Hematopoietic multipotent progenitor cell treated with erythropoietin and hydrocortisone succinate and interleukin-3 and kit ligand, for 15 days (in vitro differentiated cells): ENCODE results near the gene GRM1.
"Not testable (repeated sequence)": the region's sequence is repeated elsewhere in the genome, so short reads cannot be mapped to it uniquely, and the experiment has no call there.

Source experiments
- DNase-seq: peaks from one replicate; pipeline ENCODE4 v3.0.0-alpha.2; 2015; ENCODE audit warnings: low spot score

GRM1 gene

DNA sequence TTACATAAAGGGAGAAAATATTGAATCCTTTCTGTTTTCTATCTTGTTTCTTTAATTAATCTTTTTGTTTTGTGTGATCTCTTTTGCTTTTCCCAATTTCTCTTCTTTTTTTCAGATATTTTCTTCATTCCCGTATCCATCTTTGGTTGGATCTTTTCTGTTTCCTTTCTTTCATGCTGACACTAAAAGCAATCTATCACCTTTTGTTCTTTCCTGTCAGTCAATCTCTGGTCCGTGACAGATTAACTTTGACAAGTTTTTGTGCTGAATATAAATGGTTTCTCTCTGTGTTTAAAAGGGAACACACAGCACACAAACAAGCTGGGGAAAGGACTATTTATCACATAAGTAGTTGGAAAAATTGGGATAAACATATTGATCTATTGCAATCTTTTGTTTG, 162.8 kb downstream of the GRM1 start:
- no peak for DNase-seq

- DNase-seq = no peak
Observed at GRCh38 chr6:146194434-146194833, 165.6 kb downstream of the GRM1 start.

DNA sequence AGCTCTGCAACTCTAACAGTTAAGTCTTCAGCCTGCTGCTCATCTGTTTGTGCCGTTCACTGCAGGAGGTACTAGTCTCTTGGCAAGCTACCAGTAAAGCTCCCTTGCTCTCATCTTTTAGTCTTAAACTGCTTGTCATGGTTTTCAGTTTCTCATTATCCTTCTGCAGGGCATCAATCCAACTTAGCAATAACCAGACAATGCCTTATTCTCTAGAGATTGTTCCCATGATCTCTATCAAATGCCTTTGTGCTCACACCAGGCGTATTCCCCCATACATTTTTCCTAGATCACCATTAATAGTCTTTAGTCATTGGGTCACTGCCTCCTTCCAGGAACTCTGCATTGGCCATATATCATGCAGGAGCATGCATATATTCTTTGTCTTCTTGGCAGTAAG, 171.3 kb downstream of the GRM1 start:
- no peak for DNase-seq

GRCh38 chr6:146202570-146202969, 173.7 kb downstream of the GRM1 start:
- DNase-seq = no peak

DNA sequence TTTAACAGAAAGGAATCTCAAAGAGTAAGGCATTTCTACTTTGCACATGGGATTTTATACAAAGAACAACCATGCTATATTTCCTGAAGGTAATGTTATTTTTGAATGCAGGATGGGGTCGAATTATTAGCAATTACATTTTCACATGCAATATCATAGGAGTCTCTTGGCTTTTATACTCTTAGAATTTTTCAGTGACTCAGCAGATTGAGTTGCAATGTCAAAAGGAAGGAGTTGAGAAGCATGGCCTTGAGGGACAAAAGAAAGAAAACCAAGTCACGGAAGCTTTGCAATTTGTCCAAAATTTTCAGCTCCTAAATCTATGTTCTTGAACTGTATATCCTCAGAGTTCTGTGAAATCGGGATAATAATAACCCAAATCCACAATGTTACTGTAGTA, 181.1 kb downstream of the GRM1 start:
- DNase-seq = no peak

DNA sequence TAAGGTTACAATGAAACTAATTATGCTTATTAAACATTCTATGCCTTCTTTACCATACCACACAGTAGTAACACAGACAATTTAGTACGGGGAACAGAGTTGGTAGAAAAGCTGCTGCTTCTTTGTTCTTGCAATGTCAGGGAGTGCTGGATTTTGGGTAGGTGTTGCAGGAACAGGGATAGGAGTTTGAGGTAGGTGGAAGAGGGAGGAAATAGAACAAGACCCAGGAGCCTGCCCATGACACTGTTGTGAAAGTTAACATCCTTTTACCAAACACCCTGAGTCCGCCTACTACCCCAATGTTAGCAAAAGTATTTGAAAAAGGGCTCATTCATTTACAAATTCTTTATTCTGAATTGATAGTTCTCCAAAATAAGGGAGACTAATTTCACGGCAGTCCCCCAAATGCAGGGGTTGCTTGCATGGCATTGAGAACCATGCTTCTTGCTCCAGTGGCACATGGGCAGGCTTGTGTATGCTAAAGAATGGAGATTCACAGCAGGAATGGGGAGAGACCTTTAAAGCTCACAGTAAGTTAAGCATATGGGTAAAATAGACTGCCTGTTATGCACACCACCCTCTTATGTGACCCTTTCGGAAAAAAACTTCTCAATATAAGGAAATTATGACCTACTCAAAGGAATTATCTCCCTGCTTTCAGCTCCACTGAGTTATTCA, 181.7 kb downstream of the GRM1 start:
- DNase-seq = no peak

DNA sequence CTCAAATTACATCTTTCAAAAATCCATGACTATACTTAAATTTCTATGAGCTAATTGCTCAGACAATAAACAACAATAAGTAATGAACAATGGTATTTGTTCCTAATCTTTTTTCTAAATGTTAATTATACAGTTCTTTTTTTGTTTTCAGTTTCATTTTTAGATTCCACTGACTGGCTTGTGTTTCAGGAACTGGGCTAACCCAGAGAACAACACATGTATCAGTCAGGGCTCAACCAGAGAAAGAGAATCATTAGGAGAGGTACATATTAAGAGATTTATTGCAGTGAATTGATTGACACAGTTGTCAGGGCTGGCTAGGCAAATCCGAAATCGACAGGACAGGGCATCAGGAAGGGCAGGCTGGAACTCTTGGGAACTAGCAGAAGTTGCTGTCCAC, 182.8 kb downstream of the GRM1 start:
- DNase-seq = no peak

- DNase-seq = no peak
Observed at GRCh38 chr6:146212781-146213180, 183.9 kb downstream of the GRM1 start.

DNA sequence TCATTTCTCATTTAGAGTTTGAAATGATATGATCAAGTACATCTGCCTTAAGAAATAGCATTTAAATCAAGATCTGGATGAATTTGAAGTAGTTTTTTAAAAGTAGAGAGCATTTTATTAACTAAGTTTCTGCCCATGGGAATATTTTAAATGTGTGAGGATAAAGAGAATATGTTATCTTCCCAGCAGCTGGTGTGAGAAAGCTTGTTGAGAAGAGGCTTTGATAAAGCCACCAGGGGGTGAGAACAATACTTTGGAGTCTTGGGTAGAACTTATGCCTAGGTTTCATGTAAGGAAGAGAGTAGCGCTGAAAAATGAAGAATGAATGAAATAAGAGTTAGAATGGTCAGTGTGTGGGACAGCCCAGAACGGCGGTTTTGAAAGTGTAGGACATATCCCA, 190.2 kb downstream of the GRM1 start:
- no peak for DNase-seq

DNA sequence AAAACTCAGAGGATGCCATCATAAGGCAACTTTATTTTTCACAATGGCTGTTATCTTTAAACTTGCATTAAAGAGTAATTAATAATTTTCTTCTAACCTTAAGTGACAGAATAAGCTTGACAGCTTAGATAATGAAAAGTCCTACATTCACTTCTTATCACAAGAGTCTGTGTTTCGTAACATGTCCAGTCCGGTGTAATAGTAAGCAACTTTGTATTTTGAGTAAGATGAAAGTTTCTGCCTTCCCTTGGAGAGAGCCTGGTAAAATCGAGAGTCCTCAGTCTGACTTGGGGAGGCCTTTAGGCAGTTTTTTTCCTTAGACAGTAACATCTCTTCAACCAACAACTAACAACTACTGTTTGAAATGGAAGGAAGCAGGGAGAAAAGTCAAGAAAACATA, 195.6 kb downstream of the GRM1 start:
- no peak for DNase-seq

- DNase-seq = no peak
Observed at GRCh38 chr6:146224988-146225387, 196.1 kb downstream of the GRM1 start.

DNA sequence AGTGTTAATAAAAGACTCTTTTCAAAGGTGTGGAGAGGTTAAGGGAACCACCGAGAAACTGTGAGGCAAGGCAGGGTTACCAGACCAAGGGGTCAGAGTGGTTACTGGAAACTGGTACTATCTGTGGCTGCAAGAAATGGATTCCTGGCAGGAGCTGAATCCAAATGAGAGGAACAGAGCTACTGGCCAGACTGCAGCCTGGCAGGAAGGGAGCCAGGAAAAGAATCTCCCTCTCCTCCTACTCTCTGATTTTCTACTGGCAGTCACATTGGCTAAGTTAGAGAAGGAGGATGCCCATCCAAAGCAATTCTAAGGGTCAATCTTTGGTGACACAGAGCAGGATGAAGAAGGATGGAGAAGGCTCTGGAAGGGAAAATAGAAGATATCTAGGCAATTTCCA, 211.5 kb downstream of the GRM1 start:
- no peak for DNase-seq

DNA sequence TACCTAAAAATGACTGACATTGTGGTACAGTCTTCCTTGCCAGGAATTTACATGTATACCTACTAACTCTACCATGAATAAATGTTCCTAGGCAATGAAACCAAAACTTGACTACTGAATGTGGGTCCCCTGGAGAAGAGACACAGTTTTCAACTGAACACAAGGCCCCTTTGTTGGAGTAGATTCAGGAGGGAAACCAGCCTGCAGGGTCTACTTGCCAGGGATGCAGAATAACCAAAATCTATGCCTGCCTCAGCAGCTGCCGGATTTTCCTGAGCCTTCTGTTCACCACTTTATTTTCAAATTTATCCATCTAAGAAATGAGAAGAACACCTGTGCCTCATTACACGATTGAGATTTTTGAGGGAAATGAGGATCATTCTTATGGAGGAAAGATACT, 211.9 kb downstream of the GRM1 start:
- DNase-seq = no peak

- not testable (repeated sequence) for DNase-seq
Observed at GRCh38 chr6:146243646-146244045, 214.8 kb downstream of the GRM1 start.

GRCh38 chr6:146244630-146245143, 215.8 kb downstream of the GRM1 start:
- no peak for DNase-seq

- DNase-seq = no peak
Observed at GRCh38 chr6:146246028-146246427, 217.2 kb downstream of the GRM1 start.

GRCh38 chr6:146253691-146254090, 224.8 kb downstream of the GRM1 start:
- DNase-seq = no peak

GRCh38 chr6:146258206-146258605, 229.3 kb downstream of the GRM1 start:
- DNase-seq = no peak

DNA sequence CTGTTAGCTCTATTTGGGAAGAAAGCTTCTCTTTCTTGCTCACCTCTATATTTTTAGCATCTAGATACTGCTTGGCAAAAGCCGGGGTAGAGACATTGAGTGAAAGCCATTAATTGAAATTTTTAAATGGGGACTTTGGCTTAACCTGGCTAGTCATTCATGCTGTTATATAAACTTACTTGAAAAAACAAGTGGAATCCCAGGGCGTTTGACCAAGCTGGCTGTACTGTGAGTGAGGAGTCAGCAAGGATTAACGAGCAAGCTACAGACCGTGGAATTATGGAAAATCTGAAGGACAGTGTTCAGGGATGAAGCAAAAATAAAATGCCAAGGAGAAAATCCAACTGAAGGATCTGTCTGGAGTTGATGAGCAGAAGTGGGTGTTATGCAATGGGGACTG, 232.0 kb downstream of the GRM1 start:
- no peak for DNase-seq

DNA sequence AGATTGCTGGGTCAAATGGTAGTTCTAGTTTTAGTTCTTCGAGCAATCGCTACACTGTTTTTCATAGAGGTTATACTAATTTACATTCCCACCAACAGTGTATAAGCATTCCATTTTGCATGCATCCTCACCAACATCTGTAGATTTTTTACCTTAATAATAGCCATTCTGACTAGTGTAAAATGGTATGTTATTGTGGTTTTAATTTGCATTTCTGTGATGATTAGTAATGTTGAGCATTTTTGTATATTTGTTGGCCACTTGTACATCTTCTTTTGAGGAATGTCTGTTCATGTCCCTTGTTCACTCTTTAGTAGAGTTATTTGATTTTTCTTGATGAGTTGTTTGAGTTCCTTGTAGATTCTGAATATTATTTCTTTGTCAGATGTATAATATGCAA, 236.2 kb downstream of the GRM1 start:
- no peak for DNase-seq

- DNase-seq = no peak
Observed at GRCh38 chr6:146267447-146267846, 238.6 kb downstream of the GRM1 start.

- DNase-seq = no peak
Observed at GRCh38 chr6:146267946-146268345, 239.1 kb downstream of the GRM1 start.

- DNase-seq = no peak
Observed at GRCh38 chr6:146269482-146269881, 240.6 kb downstream of the GRM1 start.

DNA sequence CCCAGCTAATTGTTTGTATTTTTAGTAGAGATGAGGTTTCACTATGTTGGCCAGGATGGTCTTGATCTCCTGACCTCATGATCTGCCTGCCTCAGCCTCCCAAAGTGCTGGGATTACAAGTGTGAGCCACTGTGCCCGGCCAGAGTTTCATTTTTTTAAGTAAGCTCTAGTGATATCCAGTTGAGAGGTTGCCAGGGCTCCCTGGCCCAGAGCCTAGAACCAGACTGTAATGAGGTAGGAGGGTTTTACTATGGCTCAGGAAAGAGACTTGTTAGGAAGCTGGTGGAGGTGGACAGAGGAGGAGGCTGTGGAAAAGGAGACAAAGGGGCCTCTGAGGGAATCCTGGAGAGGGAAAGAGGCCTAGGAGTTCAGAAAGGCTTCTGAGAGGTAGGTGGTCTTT, 242.3 kb downstream of the GRM1 start:
- DNase-seq = not testable (repeated sequence)
